ENCODE measurements around the gene SPATS2L.

GRCh38 chr2:200380091-200380561, 73.6 kb downstream of the SPATS2L start:
- TF ChIP-seq, protein P1, sequence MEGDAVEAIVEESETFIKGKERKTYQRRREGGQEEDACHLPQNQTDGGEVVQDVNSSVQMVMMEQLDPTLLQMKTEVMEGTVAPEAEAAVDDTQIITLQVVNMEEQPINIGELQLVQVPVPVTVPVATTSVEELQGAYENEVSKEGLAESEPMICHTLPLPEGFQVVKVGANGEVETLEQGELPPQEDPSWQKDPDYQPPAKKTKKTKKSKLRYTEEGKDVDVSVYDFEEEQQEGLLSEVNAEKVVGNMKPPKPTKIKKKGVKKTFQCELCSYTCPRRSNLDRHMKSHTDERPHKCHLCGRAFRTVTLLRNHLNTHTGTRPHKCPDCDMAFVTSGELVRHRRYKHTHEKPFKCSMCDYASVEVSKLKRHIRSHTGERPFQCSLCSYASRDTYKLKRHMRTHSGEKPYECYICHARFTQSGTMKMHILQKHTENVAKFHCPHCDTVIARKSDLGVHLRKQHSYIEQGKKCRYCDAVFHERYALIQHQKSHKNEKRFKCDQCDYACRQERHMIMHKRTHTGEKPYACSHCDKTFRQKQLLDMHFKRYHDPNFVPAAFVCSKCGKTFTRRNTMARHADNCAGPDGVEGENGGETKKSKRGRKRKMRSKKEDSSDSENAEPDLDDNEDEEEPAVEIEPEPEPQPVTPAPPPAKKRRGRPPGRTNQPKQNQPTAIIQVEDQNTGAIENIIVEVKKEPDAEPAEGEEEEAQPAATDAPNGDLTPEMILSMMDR (tag by site-specific recombination; IDR thresholded peaks at IDR 0.05) = no peak
- TF ChIP-seq TRIM28 (IDR thresholded peaks at IDR 0.05; ENCODE audit: borderline replicate concordance, low read length) (no peak), YY1 (tag by site-specific recombination; IDR thresholded peaks at IDR 0.05) (no peak), ZBTB20 (tag by site-specific recombination; IDR thresholded peaks at IDR 0.05) (no peak), ZNF558 (tag by site-specific recombination; IDR thresholded peaks at IDR 0.05) (no peak), SP2 (tag by site-specific recombination; IDR thresholded peaks at IDR 0.05) (no peak), ZNF76 (tag by site-specific recombination; IDR thresholded peaks at IDR 0.05; ENCODE audit: borderline replicate concordance, low read depth) (no peak), TCF7L2 (IDR thresholded peaks at IDR 0.05; ENCODE audit: borderline replicate concordance, low read depth, low read length) (no peak), ZNF19 (tag by site-specific recombination; IDR thresholded peaks at IDR 0.05; ENCODE audit: low read depth) (no peak), ZNF585B (tag by site-specific recombination; IDR thresholded peaks at IDR 0.05) (no peak), ZBTB8A (tag by site-specific recombination; IDR thresholded peaks at IDR 0.05) (no peak), ZNF138 (tag by site-specific recombination; IDR thresholded peaks at IDR 0.05; ENCODE audit: borderline replicate concordance) (no peak)
- TF ChIP-seq, protein P2, sequence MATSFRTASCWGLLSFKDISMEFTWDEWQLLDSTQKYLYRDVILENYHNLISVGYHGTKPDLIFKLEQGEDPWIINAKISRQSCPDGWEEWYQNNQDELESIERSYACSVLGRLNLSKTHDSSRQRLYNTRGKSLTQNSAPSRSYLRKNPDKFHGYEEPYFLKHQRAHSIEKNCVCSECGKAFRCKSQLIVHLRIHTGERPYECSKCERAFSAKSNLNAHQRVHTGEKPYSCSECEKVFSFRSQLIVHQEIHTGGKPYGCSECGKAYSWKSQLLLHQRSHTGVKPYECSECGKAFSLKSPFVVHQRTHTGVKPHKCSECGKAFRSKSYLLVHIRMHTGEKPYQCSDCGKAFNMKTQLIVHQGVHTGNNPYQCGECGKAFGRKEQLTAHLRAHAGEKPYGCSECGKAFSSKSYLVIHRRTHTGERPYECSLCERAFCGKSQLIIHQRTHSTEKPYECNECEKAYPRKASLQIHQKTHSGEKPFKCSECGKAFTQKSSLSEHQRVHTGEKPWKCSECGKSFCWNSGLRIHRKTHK (tag by site-specific recombination; IDR thresholded peaks at IDR 0.05) = no peak

Measured in HEK293 (cell line).